H1 (cell line): ENCODE data around the gene LORICRIN. TPM values are rescaled to one million over a fixed set of nuclear protein-coding genes. Genes with fewer than 3 reads are reported as not detected.

Experiments used
- ATF2 ChIP-seq: IDR thresholded peaks from 2 replicates; pipeline ENCODE4 v1.6.1; 2012; ENCODE audit warnings: low read length, inconsistent platforms
- polyA plus RNA-seq, 7 experiments: library from polyadenylated mRNA; depleted of rRNA in 3 of 7; stranded (reverse) in 5 of 7; unstranded in 2 of 7; fragments of >200 nt in 5 of 7; fragments of 200-250 nt in 2 of 7; gene quantifications; 1 replicate in 5 of 7; 2 replicates in 1 of 7; 4 replicates in 1 of 7; pipeline versions ENCODE4 v1.2.1 to v1.2.3, GENCODE V29; 2011 to 2013; ENCODE audit warnings: missing spikeins in 2 of 7, mixed read lengths in 2 of 7
- total RNA-seq: library from RNA; stranded (reverse); fragmentation: NEBNext Ultra II Directional; extraction: Animal tissue kit (Norgen Biotek cat#: 25700); gene quantifications from 2 replicates; pipeline ENCODE4 v1.2.1, GENCODE V29; 2021

The LORICRIN gene
- total and polyA plus RNA-seq, 2 of the 8 experiments (the other 6 are each of a cell fraction or from before 2014, with no cell fraction given): not detected

GRCh38 chr1:153251988-153252387 is 7.5 kb upstream of the LORICRIN start (continued):
- TF ChIP-seq ATF2: no peak
